Left kidney (tissue), 2 donors: ENCODE measurements around the gene TPGS1. TPM values are rescaled to one million over a fixed set of nuclear protein-coding genes. Genes with fewer than 3 reads are reported as not detected.

Source experiments
- DNase-seq: peaks from one replicate; pipeline ENCODE4 v3.0.0-alpha.2; 2013
- polyA plus RNA-seq: library from polyadenylated mRNA; unstranded; fragments of 120-200 nt; gene quantifications from one replicate; pipeline ENCODE4 v1.2.1, GENCODE V29; 2013; ENCODE audit not compliant: insufficient read length

TPGS1 gene
- polyA plus RNA-seq, 1 donor = 5.9 TPM

DNA sequence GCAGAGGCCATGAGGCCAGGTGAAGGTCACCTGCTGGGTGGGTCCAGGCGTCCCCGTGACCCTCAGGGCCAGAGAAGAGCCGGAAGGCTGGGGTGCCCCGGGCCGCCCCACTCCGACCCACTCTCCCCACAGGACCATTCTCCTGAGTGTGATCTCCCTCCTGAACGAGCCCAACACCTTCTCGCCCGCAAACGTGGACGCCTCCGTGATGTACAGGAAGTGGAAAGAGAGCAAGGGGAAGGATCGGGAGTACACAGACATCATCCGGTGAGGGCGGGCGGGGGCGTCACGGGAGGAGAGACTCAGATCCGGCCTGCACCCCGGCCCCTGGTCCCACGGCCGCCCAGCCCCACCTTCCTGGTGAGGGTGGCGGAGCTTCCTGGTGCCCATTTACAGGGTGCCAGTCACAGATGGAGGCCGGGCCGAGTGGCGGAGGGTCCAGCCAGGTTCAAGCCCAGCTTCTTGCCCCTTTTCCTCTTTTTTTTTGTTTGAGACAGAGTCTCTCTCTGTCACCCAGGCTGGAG, 29.6 kb downstream of the TPGS1 start:
- DNase-seq = no peak

DNA sequence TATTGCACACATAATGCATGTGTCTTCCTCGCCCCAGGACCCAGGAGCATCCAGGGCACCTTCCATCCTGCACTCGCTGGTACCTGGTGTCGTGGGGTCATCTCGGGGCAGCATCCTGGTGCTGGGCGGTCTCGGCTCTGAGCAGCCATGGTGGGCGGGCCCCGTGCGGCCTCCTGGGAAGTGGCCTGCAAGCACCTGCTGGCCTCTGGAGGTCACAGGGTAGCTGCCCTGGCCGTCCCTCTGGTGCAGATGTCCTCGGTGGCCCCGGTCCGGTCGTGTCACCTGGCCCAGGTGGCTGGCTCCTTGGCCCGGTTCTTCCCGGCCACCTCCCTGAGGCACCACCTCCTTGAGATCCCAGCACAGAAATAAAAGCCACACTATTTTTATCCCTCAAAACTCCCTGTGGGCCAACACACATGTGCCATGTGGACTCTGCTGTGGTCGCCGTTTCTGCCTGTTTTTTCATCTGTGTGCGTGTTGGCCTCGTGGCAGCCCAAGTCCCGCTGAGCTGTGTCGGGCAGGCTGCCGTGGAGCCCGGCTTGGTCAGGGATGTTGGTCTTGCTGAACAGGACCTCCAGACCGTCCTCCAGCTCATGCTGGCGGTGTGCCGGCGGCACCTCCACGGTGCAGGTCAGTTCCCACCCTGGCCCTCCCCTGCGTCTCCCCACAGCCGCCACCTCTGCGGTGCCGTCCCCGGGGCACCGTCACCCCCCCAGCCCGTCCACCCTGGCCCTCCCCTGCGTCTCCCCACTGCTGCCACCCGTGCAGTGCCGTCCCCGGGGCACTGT, 31.5 kb downstream of the TPGS1 start:
- DNase-seq = no peak

- no peak for DNase-seq
These were observed 32.2 kb downstream of the TPGS1 start for GRCh38 chr19:539429-540030.

DNA sequence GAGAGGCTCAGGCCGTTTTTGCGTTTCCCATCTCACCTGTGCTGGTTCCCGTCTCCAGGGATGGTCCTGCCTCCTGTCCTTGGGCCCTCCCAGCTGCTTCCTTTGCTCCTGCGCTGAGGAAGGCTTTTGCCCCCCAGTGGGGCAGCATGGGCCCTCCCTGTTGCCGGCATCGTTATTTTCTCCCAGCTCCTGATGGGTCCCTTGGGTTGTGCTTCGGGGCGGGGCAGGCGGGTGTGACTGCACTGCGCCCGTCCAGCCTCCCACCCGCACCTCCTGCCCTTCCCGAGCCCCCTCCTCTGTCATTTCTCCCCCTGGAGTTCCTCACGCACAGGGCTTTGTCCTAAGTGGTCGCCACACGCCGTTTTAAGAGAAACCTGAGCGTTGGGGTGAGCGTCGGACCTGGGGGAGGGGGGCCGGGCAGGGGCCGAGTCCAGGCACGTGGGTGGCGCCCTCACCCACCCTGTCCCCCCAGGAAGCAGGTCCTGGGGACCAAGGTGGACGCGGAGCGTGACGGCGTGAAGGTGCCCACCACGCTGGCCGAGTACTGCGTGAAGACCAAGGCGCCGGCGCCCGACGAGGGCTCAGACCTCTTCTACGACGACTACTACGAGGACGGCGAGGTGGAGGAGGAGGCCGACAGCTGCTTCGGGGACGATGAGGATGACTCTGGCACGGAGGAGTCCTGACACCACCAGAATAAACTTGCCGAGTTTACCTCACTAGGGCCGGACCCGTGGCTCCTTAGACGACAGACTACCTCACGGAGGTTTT, 33.8 kb downstream of the TPGS1 start:
- no peak for DNase-seq

- no peak for DNase-seq
These were observed 34.4 kb downstream of the TPGS1 start for GRCh38 chr19:541699-542098.

GRCh38 chr19:542173-542866, 35.0 kb downstream of the TPGS1 start:
- no peak for DNase-seq

DNA sequence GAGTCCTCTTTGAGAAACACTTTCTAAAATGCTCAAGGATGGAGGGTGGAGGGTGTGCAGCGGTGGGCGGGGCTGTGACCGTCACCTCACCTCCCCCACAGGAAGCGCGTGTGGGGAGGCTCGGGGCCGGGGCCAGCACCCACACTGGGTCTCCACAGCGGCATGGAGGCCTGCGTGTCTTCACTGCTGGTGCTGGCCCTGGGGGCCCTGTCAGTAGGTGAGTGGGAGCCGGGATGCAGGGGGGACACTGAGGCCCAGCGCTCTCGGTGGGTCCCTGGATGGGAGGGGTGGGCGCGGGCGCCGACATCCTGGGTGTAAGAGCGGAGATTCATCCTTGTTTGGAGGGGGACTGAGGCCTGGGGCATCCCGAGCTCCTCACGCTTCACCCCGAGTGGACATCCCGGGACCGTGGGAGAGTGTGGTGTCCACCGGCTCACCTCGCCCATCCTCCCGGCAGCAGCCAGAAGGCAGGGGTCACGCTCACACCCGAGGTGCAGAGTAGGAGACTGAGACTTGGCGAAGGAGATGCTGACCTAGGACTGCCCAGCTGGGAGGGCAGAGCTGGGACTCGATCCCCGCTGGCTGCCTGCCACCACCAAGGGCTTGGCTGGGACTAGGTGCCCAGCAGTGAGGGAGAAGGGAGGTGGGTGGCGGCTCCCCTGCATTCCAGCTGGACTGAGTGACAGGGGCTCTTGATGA, 36.8 kb downstream of the TPGS1 start, which contains the start of gene GZMM:
TSS of gene GZMM (plus strand) at position 144 of the 699 bp plus-strand sequence. CDS start at position 163, 19 bp downstream.
- no peak for DNase-seq

DNA sequence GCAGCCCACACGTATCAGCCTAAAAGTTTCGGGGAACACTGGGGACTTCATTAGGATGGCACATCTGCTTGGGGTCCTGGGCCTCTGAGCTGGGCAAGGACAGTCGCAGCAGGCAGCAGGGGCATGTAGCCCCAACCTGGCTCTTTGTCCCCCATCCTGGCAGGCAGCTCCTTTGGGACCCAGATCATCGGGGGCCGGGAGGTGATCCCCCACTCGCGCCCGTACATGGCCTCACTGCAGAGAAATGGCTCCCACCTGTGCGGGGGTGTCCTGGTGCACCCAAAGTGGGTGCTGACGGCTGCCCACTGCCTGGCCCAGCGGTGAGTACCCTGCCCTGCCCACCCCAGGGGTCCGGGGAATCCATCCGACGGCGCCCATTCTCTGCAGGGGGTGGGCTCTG, 39.8 kb downstream of the TPGS1 start:
- no peak for DNase-seq

GRCh38 chr19:547836-548720, 40.8 kb downstream of the TPGS1 start:
- DNase-seq = no peak

DNA sequence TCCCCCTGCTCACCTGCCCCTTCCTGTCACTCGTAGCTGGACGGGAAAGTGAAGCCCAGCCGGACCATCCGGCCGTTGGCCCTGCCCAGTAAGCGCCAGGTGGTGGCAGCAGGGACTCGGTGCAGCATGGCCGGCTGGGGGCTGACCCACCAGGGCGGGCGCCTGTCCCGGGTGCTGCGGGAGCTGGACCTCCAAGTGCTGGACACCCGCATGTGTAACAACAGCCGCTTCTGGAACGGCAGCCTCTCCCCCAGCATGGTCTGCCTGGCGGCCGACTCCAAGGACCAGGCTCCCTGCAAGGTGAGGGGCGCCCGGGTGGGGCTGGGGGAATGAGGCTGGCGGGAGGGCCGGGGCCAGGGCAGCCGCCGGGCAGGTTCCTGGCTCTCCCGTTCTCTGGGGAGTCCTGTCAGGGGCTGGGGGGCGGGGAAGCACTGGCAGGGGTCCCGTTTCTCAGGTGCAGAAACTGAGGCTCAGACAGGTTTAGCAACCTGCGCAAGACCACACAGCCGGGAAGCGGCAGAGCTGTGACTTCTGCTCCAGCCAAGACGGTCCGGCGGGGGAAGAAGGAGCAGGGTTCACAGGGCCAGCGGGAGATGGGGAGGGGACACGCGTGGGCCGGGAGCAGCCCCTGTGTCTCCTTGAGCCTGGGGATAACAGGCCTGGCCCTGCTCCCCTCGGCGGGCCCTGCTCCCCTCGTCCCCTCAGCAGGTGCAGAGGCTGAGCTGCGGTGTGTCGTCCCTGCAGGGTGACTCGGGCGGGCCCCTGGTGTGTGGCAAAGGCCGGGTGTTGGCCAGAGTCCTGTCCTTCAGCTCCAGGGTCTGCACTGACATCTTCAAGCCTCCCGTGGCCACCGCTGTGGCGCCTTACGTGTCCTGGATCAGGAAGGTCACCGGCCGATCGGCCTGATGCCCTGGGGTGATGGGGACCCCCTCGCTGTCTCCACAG, 41.9 kb downstream of the TPGS1 start:
- no peak for DNase-seq

GRCh38 chr19:554817-555216, 47.5 kb downstream of the TPGS1 start:
- DNase-seq = no peak

GRCh38 chr19:555474-555808, 48.1 kb downstream of the TPGS1 start:
- no peak for DNase-seq

DNA sequence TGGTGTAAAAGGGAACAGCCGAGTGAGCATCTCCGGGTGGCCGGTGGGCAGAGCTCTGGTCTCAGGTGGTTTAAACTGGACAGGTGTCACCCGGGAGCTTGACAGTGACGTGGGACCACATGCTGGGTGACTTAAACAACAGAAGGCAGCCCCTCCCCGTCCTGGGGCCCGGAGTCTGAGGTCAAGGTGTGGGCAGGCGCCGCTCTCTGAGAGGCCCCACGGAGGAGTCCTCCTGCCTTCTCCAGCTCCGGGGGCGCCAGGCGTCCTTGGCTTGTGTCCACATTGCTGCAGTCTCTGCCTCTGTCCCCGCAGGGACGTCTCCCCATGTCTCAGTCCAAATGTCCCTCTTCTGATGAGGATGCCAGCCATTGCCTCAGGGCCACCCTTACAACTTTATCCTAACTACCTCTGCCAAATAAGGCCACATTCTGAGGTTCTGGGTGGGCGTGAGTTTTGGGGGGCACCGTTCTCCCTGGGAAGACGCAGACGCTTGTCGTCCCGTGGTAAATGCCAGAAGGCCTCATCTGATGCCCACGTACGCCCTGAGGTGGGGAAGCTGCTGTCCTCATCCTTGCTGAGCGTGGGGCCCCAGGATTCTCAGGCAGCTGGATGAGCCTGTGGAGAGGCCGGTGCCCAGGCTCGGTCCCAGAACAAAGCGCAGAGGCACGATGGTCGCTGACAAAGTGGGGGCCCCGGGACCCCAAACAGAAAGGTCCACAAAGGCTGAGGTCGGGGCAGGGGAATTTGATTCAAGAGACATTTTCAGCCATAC, 49.5 kb downstream of the TPGS1 start:
- DNase-seq = no peak

DNA sequence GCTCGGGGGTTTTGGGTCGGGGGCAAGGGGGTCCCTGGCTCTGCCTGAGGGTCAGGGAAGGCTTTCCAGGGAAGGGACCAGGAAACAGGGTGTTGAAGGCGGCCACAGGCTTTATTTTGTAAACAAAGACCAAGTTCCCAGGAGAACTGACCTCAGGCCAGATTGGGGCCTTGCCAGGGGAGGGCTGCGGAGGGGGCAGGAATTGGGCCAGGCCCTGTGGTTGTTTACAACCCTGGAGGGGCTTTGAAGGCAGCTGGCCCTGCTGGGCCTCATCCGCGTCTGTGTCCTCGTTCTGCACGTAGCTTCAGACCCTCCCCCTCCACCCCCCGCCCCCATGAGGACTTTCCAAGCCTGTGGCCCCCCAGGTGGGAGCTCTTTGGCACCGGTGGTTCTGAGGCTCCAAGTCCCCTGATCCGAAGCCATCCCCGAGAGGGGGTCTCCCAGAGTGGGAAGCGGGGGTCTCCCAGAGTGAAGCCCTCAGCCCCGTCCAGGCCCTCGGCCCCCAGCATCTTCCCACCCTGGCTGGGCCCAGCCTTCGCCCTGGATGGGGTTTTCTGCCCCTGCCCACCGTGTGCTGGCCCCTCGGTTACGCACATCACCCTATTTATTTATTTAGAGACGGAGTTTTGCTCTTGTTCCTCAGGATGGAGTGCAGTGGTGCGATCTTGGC, 51.6 kb downstream of the TPGS1 start:
- DNase-seq = no peak

DNA sequence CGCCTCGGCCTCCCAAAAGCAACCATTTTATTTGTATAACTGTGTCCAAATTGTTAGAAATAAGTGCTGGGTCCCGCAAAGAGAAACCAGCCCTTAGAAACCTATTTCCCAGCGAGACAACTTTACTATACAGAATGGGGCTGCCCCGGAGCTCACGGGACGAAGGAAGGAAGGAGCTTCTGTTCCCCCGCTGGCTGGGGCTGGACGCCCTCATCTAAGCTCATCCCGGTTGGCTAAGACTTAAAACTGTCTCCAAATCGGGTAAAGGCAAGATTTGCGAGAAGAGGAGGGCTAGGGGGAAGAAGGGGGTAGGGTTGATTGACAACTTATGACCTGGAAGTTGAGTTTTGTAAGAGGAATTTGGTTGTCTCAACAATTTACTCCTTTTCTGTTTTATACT, 52.8 kb downstream of the TPGS1 start:
- no peak for DNase-seq

DNA sequence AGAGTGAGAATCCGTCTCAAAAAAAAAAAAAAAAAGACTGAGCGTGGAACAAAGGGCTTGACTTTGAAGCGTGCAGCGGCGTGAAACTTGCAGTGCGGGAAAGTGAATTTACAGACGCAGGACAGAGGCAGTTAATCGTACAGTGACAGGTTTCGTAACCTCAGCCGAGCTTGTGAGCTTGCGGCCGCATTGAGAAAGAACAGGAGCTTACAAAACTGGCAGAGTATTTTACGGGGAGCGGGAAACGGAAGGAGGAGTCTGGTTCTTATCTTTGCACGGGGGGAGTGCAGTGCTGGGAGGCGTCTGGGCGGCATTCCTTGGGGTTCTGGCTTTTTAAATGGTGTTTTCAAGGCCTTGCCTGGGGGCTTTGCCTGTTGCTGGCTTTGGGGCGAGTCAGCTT, 59.1 kb downstream of the TPGS1 start:
- no peak for DNase-seq

DNA sequence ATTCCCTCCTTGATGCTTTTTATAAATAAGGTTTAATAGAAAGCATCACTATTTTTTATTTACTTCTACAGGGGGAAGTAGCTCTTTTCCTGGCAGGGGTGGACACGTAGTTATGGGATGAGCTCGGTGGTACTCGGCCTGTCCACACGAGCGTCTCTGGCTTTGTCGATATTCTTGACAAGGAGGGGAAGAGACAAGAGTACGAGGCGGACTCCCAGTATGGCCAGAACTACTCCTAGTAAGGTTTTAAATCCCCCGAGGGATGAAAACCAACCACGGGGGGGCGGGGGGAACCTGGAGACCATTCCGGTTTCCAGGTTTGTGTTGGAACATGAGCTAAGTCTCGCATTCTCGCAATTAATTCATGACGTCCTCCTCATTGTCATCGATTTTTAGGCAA, 59.5 kb downstream of the TPGS1 start:
- no peak for DNase-seq

DNA sequence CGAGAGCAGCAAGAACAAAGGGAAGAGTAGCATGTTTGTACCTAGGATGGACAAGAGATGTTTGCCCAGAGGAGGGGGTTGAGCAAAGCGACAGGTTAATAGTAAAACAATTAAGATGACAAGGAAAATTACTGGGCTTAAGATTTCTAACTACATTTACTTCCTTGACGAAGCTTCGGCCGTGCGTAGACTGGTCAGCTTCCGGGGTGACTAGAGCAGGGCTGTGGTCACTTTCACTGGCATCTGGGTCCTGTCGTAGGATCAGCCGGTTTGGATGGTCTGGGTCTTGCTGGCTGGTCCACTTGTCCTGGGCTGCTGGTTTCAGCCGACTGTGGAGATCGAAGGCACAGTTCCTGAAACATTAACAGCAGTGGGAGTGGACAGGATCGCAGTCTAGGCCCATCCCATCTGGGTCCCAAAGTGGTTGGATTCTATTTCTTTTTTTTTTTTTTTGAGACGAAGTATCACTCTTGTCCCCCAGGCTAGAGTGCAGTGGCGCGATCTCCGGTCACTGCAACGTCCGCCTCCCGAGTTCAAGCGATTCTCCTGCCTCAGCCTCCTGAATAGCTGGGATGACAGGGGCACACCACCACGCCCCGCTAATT, 60.1 kb downstream of the TPGS1 start:
- no peak for DNase-seq
